ENCODE results near the gene DUSP12. TPM values are rescaled to one million over a fixed set of nuclear protein-coding genes. Genes with fewer than 3 reads are reported as not detected.
A peak's percentile ranks its signal among the peaks of the same experiment; 100 is the strongest.

The DUSP12 gene
- total RNA-seq, 1 donor from 2014 or later: 19.3 TPM

GRCh38 chr1:161772397-161772796 lies 22.8 kb downstream of the DUSP12 start:
- TF ChIP-seq, protein P1, sequence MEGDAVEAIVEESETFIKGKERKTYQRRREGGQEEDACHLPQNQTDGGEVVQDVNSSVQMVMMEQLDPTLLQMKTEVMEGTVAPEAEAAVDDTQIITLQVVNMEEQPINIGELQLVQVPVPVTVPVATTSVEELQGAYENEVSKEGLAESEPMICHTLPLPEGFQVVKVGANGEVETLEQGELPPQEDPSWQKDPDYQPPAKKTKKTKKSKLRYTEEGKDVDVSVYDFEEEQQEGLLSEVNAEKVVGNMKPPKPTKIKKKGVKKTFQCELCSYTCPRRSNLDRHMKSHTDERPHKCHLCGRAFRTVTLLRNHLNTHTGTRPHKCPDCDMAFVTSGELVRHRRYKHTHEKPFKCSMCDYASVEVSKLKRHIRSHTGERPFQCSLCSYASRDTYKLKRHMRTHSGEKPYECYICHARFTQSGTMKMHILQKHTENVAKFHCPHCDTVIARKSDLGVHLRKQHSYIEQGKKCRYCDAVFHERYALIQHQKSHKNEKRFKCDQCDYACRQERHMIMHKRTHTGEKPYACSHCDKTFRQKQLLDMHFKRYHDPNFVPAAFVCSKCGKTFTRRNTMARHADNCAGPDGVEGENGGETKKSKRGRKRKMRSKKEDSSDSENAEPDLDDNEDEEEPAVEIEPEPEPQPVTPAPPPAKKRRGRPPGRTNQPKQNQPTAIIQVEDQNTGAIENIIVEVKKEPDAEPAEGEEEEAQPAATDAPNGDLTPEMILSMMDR (IDR thresholded peaks at IDR 0.05): no peak
- no peaks in the 10 kb centered on the region for H3K9me3 Mint-ChIP-seq (ENCODE audit: low read depth)
- no peak overlapping the region for H3K4me3 Mint-ChIP-seq (ENCODE audit: unreplicated experiment)
- no peaks in the 10 kb centered on the region for H3K27me3 Mint-ChIP-seq (ENCODE audit: low read depth)
- H3K36me3 Mint-ChIP-seq (ENCODE audit: low read depth): no peaks in the 10 kb centered on the region
- DNase-seq (ENCODE audit: low spot score): no peak
- H3K27ac Mint-ChIP-seq (ENCODE audit: unreplicated experiment): no peak overlapping the region
- H3K4me1 Mint-ChIP-seq (ENCODE audit: low read depth): peaks cover 15% of the 10 kb centered on the region

GRCh38 chr1:161773791-161774190 lies 24.2 kb downstream of the DUSP12 start:
- no peaks in the 10 kb centered on the region for H3K9me3 Mint-ChIP-seq (ENCODE audit: low read depth)
- no peak overlapping the region for H3K4me3 Mint-ChIP-seq (ENCODE audit: unreplicated experiment)
- no peaks in the 10 kb centered on the region for H3K27me3 Mint-ChIP-seq (ENCODE audit: low read depth)
- no peak overlapping the region for H3K27ac Mint-ChIP-seq (ENCODE audit: unreplicated experiment)
- H3K4me1 Mint-ChIP-seq (ENCODE audit: low read depth): peaks cover 4% of the 10 kb centered on the region
- DNase-seq (ENCODE audit: low spot score): no peak
- no peaks in the 10 kb centered on the region for H3K36me3 Mint-ChIP-seq (ENCODE audit: low read depth)
- TF ChIP-seq, protein P1 (IDR thresholded peaks at IDR 0.05): no peak

GRCh38 chr1:161777261-161777660 lies 27.7 kb downstream of the DUSP12 start:
- H3K9me3 Mint-ChIP-seq (ENCODE audit: low read depth): no peaks in the 10 kb centered on the region
- no peaks in the 10 kb centered on the region for H3K27me3 Mint-ChIP-seq (ENCODE audit: low read depth)
- no peak overlapping the region for H3K4me3 Mint-ChIP-seq (ENCODE audit: unreplicated experiment)
- TF ChIP-seq, protein P1 (IDR thresholded peaks at IDR 0.05): no peak
- H3K27ac Mint-ChIP-seq (ENCODE audit: unreplicated experiment): no peak overlapping the region
- no peak for DNase-seq (ENCODE audit: low spot score)
- H3K36me3 Mint-ChIP-seq (ENCODE audit: low read depth): no peaks in the 10 kb centered on the region
- peaks cover 7% of the 10 kb centered on the region for H3K4me1 Mint-ChIP-seq (ENCODE audit: low read depth)

DNA sequence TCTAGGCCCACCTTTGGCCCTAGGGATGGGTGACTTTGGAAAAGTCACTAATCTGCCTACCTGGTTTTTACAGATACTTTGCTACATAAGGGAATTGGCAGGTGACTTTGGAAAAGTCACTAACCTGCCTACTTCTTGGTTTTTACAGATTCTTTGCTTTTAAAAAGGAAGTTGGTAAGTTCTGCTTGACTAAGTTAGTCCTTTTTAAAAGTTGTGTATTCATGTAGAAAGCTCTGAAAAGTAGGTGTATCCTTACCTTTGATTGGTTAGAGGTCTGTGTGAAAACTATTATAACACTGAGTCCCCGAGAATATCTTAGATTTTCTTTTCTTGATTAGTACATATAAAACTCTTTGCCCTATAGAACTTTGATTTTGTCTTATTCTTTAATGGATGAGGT lies 28.9 kb downstream of the DUSP12 start:
- no peaks in the 10 kb centered on the region for H3K9me3 Mint-ChIP-seq (ENCODE audit: low read depth)
- H3K27ac Mint-ChIP-seq (ENCODE audit: unreplicated experiment): no peak overlapping the region
- H3K4me3 Mint-ChIP-seq (ENCODE audit: unreplicated experiment): no peak overlapping the region
- H3K27me3 Mint-ChIP-seq (ENCODE audit: low read depth): no peaks in the 10 kb centered on the region
- DNase-seq (ENCODE audit: low spot score): no peak
- TF ChIP-seq, protein P1 (IDR thresholded peaks at IDR 0.05): no peak
- H3K4me1 Mint-ChIP-seq (ENCODE audit: low read depth): peaks cover 14% of the 10 kb centered on the region
- H3K36me3 Mint-ChIP-seq (ENCODE audit: low read depth): peaks cover 3% of the 10 kb centered on the region

- Mint-ChIP-seq H3K4me3 (ENCODE audit: unreplicated experiment) (no peak overlapping the region), H3K27me3 (ENCODE audit: low read depth) (no peaks in the 10 kb centered on the region), H3K27ac (ENCODE audit: unreplicated experiment) (peak overlapping the region; percentile 43), H3K4me1 (ENCODE audit: low read depth) (peaks cover 14% of the 10 kb centered on the region), H3K9me3 (ENCODE audit: low read depth) (no peaks in the 10 kb centered on the region), H3K36me3 (ENCODE audit: low read depth) (peaks cover 3% of the 10 kb centered on the region)
- TF ChIP-seq, protein P1 (IDR thresholded peaks at IDR 0.05): no peak
- no peak for DNase-seq (ENCODE audit: low spot score)
These were observed 29.8 kb downstream of the DUSP12 start for GRCh38 chr1:161779393-161779792.
